RPMI7951 (cell line): Measurements from ENCODE around the gene ATMIN. TPM values are rescaled to one million over a fixed set of nuclear protein-coding genes. Genes with fewer than 3 reads are reported as not detected.

Source experiments
- DNase-seq: peaks from one replicate; pipeline ENCODE4 v3.0.0-alpha.2; 2012; ENCODE audit warnings: low read depth
- total RNA-seq: library from RNA; depleted of rRNA; stranded (reverse); fragments of >200 nt; shearing (Covaris generic); gene quantifications from 2 replicates; pipeline ENCODE4 v1.2.3, GENCODE V29; 2014

Gene ATMIN
- total RNA-seq, 1 experiment from 2014 or later, result 33.5 TPM

GRCh38 chr16:81006211-81006812 is 29.3 kb upstream of the ATMIN start:
- peak; percentile 60 for DNase-seq

DNA sequence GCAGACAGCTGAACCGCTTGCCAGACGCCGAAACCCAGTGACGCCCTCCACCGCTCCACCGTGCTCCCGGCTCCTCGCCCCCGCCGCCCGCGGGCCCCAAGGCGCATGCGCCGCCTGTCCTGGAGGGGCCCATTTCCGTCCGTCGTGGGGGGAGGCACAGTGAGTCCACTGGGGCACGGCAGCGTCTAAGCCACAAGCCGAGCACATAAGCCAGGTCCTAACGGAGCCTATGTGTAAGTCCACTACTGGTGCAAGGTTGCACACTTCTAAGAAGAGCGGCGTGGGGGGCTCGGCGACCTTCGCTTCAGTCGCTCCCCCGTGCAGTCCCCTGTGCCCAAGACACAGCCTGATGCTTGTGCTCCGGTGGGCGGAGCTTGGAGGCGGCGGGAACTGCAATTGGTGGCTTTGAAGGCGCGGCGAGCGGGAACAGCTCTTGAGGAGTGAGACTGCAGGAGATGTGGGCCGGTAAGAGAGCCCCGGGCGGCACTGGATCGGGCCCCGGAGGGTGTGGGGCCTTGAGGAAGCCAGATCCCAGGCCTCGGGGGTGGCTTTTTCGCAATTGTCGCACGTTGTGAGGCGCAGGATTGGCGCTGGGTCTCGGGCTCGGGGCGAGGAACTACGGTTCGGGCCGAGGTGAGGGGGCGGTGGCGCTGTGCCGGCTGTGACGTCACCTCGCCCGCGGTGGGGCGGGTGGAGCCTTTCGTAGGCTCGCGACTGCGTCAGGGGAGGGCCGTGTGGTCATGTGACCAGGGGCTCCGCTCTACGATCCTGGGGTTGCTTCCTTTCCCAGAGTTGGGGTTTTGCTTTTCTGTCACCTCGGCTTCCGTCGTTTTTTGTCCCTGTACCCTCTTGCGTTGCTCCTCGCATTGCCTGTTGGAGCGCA is 28.6 kb upstream of the ATMIN start, which contains the start of the genes CENPN and CMC2:
TSS of gene CENPN (plus strand) at position 402 of the 883 bp plus-strand sequence. CDS start 4,726 bp downstream, outside the sequence.
TSS of gene CMC2 (minus strand) at position 73 of the 883 bp plus-strand sequence. CDS start 9,491 bp downstream, outside the sequence.
- DNase-seq, result peak; percentile 97

DNA sequence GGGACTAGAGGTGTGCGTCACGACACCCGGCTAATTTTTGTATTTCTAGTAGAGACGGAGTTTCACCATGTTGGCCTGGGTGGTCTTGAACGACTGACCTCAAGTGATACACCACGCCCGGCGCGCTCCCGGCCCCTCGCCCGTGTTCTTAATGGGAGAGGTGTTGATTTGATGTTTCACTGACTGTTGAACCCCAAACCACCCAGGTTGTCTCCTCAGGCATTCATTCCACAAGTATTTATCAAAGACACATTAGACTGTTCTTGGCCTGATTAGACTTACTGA is 27.2 kb upstream of the ATMIN start:
- no peak for DNase-seq

GRCh38 chr16:81012974-81013373 is 22.7 kb upstream of the ATMIN start:
- no peak for DNase-seq

DNA sequence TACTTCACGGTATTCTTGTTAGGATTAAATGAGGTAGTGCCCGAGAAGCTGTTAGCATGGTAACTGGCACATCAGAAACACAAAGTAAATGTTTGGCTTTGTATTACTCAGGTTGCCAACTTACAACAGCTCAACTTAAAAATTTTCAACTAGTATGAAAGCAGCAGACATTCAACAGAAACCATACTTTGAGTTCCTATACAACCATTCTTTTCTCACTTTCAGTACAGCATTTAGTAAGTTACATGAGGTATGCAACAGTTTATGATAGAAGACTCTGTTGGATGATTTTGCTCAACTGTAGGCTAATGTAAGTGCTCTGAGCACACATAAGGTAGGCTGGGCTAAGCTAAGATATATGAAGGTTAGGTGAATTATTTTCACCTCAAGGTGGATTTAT is 21.0 kb upstream of the ATMIN start:
- no peak for DNase-seq

- no peak for DNase-seq
These were observed 17.1 kb upstream of the ATMIN start for GRCh38 chr16:81018496-81018895.

DNA sequence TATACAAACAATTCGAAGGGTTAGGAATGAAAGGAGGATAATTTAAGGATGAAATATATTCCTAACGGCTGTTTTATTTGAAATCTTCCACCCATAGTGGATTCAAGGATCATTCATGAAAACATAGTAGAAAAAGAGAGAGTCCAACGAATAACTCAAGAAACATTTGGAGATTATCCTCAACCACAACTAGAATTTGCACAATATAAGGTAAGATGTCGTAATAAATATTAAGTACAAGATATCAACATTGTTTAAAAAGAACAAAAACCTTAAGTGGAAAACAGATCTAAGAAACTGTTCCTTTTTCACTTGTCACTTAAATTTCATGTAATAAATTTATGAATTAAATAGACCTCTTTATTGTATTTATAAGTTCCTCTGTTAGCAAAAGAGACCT is 9.2 kb upstream of the ATMIN start:
- no peak for DNase-seq

DNA sequence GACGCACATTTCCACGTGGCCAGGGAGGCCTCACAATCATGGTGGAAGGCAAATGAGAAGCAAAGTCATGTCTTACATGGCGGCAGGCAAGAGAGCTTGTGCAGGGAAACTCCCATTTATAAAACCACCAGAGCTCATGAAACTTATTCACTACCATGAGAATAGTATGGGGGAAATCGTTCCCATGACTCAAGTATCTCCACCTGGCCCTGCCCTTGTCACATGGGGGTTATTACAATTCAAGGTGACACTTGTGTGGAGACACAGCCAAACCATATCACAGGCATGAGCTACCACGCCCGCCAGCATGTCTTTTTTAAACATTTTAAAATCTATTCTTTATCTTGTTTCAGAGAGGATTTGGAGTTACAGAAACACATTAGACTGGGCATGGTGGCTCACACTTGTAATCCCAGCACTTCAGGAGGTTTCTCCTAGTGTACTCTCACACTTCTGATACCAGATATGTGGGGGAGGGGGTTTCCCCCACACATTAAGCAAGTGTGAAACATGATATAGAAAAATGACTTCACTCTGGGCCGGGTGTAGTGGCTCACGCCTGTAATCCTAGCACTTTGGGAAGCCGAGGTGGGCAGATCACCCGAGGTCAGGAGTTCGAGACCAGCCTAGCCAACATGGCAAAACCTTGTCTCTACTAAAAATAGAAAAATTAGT is 5.6 kb upstream of the ATMIN start:
- DNase-seq, result no peak

- peak; percentile 23 for DNase-seq
These were observed 521 bp downstream of the ATMIN start for GRCh38 chr16:81035975-81036750.

DNA sequence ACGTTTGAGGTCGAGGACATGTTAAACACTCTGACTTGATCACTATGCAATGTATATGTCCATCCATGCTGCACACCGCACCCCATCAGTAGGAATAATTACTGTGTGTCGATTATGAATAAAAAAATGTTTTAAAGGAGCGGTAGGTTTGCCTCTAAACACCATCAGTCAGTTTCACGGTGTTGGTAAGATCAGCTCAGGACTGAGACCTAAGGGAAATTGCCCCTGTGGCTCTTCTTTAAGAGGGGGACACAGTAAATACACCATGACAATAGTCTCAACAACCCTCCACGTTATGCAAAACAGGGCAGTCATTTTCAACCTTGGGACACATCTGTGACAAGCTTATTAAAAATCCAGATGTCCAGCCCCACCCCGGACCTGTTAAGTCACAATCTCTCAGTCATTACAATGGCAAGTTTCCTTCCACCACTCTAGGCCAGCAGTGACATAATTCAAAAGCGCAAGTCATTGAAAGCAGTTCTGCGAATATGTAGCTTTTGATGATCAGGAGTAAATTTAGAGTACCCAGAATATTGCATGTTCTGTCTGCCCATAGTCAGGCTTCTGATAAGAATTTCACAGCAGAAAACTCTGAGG is 1.2 kb downstream of the ATMIN start:
- DNase-seq, result peak; percentile 7

GRCh38 chr16:81040131-81040530 is 4.5 kb downstream of the ATMIN start:
- no peak for DNase-seq

GRCh38 chr16:81040842-81041241 is 5.2 kb downstream of the ATMIN start:
- no peak for DNase-seq

DNA sequence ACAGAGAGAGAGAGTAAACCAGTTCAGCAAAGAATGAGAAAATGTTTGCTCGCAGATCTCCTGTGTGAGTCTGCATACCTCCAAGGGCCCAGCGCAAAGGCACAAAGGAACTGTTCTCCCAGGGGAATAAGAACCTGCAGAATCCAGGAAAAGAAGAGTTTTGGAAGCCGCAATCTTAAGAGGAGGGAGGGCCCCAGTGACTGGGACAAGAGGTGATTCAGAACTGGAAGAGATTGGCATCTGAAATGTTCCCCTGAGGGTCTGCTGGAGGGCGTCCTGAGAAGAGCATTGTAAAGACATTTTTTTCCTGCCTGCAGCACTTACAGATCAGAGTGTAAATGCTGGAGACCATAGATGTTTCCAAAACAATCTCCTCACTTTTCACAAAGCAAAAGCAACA is 6.1 kb downstream of the ATMIN start:
- DNase-seq, result no peak

GRCh38 chr16:81042821-81043220 is 7.2 kb downstream of the ATMIN start:
- no peak for DNase-seq

DNA sequence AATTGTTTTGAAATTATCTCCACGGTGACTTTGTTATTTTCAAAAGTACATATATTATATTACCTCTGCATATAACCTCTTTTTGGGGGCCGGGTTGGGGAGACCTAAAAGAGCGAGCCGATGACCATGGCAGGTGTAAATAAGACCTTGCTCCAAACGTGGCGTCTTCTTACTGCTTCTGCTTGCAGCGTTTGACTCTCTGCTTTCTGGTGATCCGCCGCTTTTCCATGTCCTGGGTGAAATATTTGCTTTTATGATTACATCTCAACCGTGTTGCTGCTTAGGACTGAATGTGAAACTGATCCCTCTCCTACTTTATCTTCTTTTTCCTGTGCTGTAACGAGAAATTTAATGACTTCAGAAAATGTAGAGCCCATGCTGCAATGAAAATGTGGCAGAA is 18.1 kb downstream of the ATMIN start:
- no peak for DNase-seq

- DNase-seq, result no peak
These were observed 25.1 kb downstream of the ATMIN start for GRCh38 chr16:81060576-81061306.

GRCh38 chr16:81061307-81061640 is 25.6 kb downstream of the ATMIN start:
- no peak for DNase-seq

- no peak for DNase-seq
These were observed 26.4 kb downstream of the ATMIN start for GRCh38 chr16:81061871-81062608.

DNA sequence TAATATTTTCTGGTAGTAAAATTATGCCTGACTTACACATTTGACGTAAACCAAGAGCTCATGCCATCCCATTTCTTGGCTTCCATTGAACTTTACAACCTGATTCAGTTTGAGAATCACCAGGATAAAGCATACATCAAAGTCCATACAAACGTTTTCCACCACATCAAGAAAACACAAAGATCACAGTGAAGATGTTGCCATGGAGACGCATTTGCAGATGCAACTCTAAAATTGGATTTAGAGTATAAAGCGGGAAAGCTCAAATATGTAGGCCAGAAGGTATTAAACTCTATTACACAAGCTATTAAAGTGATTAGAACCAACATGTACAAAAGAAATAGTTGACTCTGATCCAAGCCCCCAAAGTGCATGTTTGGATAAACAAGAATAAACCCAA is 31.0 kb downstream of the ATMIN start:
- DNase-seq, result no peak

DNA sequence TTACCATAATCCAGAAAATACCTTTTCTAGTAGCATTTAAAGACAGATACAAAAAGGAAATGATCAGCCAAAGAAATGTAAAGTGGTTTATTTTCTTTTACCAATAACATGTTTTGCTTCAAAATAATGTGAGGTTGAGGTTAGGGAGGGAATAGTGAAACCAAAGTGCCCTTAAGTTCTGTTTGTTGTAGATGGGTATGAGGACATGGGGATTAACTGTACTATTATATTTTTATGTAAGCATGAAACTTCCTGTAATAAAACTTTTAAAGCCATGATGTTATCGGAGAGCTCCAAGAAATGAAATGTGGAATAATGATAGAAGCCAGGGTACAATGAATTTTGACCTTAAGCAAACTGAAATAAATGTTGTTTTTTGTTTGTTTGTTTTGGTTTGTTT is 31.5 kb downstream of the ATMIN start:
- no peak for DNase-seq
